HepG2 (cell line): ENCODE measurements around the gene RAD17. TPM values are rescaled to one million over a fixed set of nuclear protein-coding genes. Genes with fewer than 3 reads are reported as not detected.

Source experiments
- BHLHE40 ChIP-seq: IDR thresholded peaks from 2 replicates; pipeline ENCODE4 v1.6.1; 2011; ENCODE audit warnings: low read length, improper control_type of control experiment
- FIP1L1 ChIP-seq: fragments of 200-400 bp; formaldehyde crosslinking; IDR thresholded peaks from 2 replicates; pipeline ENCODE4 v1.6.1; 2018; ENCODE audit warnings: low read depth, mild to moderate bottlenecking, low read length, moderate library complexity, borderline replicate concordance; ENCODE audit not compliant: insufficient read depth
- GLI4 ChIP-seq: sonication (generic); formaldehyde crosslinking; IDR thresholded peaks from 2 replicates; pipeline ENCODE4 v1.5.1; 2020; ENCODE audit warnings: missing genetic modification reagents, mild to moderate bottlenecking, moderate library complexity, borderline replicate concordance
- GTF3A ChIP-seq: sonication (generic); formaldehyde crosslinking; conservative IDR thresholded peaks from 2 replicates; pipeline ENCODE4 v1.4.0; 2020; ENCODE audit warnings: mild to moderate bottlenecking, missing genetic modification reagents
- HNF4G ChIP-seq, 2 experiments: sonication (generic) in 1 of 2; formaldehyde crosslinking in 1 of 2; IDR thresholded peaks; 2 replicates each; pipeline versions ENCODE4 v1.4.0 to v1.6.1; 2011 to 2020; ENCODE audit warnings: borderline replicate concordance in 2 of 2, low read depth in 2 of 2, mild to moderate bottlenecking in 2 of 2, low read length in 1 of 2, missing genetic modification reagents in 1 of 2, moderate library complexity in 1 of 2
- MYC ChIP-seq: sonication (generic); formaldehyde crosslinking; IDR thresholded peaks from 2 replicates; pipeline ENCODE4 v1.9.0; 2021; ENCODE audit warnings: missing genetic modification reagents, borderline replicate concordance
- RBM22 ChIP-seq: fragments of 200-400 bp; formaldehyde crosslinking; optimal IDR thresholded peaks from 2 replicates; pipeline ENCODE3; 2017; ENCODE audit warnings: mild to moderate bottlenecking, low read length, moderate library complexity
- ZFP41 ChIP-seq: sonication (generic); formaldehyde crosslinking; IDR thresholded peaks from 2 replicates; pipeline ENCODE4 v1.4.0; 2020; ENCODE audit warnings: mild to moderate bottlenecking, missing genetic modification reagents, borderline replicate concordance
- ZNF225 ChIP-seq: sonication (generic); formaldehyde crosslinking; IDR thresholded peaks from 2 replicates; pipeline ENCODE4 v1.4.0; 2020; ENCODE audit warnings: mild to moderate bottlenecking, missing genetic modification reagents
- ZNF367 ChIP-seq: sonication (generic); formaldehyde crosslinking; IDR thresholded peaks from 2 replicates; pipeline ENCODE4 v1.4.0; 2020; ENCODE audit warnings: missing genetic modification reagents, borderline replicate concordance
- ZNF510 ChIP-seq: sonication (generic); formaldehyde crosslinking; IDR thresholded peaks from 2 replicates; pipeline ENCODE4 v1.4.0; 2020; ENCODE audit warnings: low read depth, mild to moderate bottlenecking, missing genetic modification reagents
- ZNF563 ChIP-seq: sonication (generic); formaldehyde crosslinking; IDR thresholded peaks from 2 replicates; pipeline ENCODE4 v1.8.0; 2022; ENCODE audit warnings: mild to moderate bottlenecking, moderate library complexity, missing genetic modification reagents
- ZSCAN30 ChIP-seq: sonication (generic); formaldehyde crosslinking; IDR thresholded peaks from 2 replicates; pipeline ENCODE4 v1.5.0; 2020; ENCODE audit warnings: mild to moderate bottlenecking, missing genetic modification reagents
- polyA plus RNA-seq, 8 experiments: library from polyadenylated mRNA; depleted of rRNA in 3 of 8; stranded (reverse) in 7 of 8; unstranded in 1 of 8; fragments of >200 nt; fragmentation: Illumina TruSeq in 4 of 8; extraction: Trizol in 4 of 8; gene quantifications; 2 replicates each; pipeline versions ENCODE4 v1.2.1 to v1.2.3, GENCODE V29; 2011 to 2016; ENCODE audit warnings: low read depth in 4 of 8, missing spikeins in 1 of 8, mixed read lengths in 1 of 8; ENCODE audit not compliant: insufficient read depth in 1 of 8
- total RNA-seq, 5 experiments: library from RNA; depleted of rRNA; stranded (reverse); fragments of >200 nt; fragmentation: Illumina TruSeq; extraction: Trizol; gene quantifications; 2 replicates each; pipeline ENCODE4 v1.2.3, GENCODE V29; 2016; ENCODE audit warnings: low read depth in 1 of 5
- TF ChIP-seq, protein P1 (sequence below): sonication (generic); formaldehyde crosslinking; IDR thresholded peaks from 2 replicates; pipeline ENCODE4 v1.4.0; 2020; ENCODE audit warnings: missing genetic modification reagents
- TF ChIP-seq, protein P2 (sequence below): sonication (generic); formaldehyde crosslinking; IDR thresholded peaks from 2 replicates; pipeline ENCODE4 v1.4.0; 2020; ENCODE audit warnings: mild to moderate bottlenecking, missing genetic modification reagents, borderline replicate concordance
- TF ChIP-seq, protein P3 (sequence below): sonication (generic); formaldehyde crosslinking; IDR thresholded peaks from 2 replicates; pipeline ENCODE4 v1.4.0; 2020; ENCODE audit warnings: missing genetic modification reagents
- TF ChIP-seq, protein P4 (sequence below): sonication (generic); formaldehyde crosslinking; IDR thresholded peaks from 2 replicates; pipeline ENCODE4 v1.8.0; 2022; ENCODE audit warnings: missing genetic modification reagents, mild to moderate bottlenecking, borderline replicate concordance
- TF ChIP-seq, protein P5 (sequence below): sonication (generic); formaldehyde crosslinking; IDR thresholded peaks from 2 replicates; pipeline ENCODE4 v1.4.0; 2020; ENCODE audit warnings: mild to moderate bottlenecking, low read depth, missing genetic modification reagents
- TF ChIP-seq, protein P6 (sequence below): sonication (generic); formaldehyde crosslinking; IDR thresholded peaks from 2 replicates; pipeline ENCODE4 v1.5.1; 2020; ENCODE audit warnings: missing genetic modification reagents, mild to moderate bottlenecking, borderline replicate concordance

Gene RAD17
- total and polyA plus RNA-seq, 2 of the 13 experiments (the other 11 are each of a cell fraction or from before 2014, with no cell fraction given) = 24.0 to 25.9 TPM

DNA sequence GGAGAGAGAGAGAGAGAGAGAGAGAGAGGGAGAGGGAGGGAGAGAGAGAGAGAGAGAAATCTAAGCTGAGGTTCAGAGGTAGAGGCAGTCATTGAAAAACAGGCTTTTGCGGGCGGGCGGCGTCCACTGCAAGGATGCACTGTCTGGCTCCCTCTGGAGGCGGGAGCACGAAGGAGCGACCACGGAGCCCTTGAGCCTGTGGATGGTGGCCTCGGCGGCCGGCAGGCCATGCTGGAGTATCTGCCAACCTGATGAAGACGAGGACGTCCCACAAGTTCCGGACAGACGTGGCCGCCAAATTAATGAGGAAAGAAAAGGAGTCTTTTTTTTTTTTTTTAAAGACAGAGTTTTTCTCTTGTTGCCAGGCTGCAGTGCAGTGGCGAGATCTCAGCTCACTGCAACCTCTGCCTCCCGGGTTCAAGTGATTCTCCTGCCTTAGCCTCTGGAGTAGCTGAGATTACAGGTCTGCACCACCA is 34.8 kb upstream of the RAD17 start (continued):
- no peak for TF ChIP-seq BHLHE40
- TF ChIP-seq RBM22 = no peak
- TF ChIP-seq GTF3A (CRISPR knock-in tag) = no peak
- 0 out of 2 replicates have a peak, but pooled peaks have one; percentile 33 for TF ChIP-seq ZNF225 (CRISPR knock-in tag)
- TF ChIP-seq, protein P1, sequence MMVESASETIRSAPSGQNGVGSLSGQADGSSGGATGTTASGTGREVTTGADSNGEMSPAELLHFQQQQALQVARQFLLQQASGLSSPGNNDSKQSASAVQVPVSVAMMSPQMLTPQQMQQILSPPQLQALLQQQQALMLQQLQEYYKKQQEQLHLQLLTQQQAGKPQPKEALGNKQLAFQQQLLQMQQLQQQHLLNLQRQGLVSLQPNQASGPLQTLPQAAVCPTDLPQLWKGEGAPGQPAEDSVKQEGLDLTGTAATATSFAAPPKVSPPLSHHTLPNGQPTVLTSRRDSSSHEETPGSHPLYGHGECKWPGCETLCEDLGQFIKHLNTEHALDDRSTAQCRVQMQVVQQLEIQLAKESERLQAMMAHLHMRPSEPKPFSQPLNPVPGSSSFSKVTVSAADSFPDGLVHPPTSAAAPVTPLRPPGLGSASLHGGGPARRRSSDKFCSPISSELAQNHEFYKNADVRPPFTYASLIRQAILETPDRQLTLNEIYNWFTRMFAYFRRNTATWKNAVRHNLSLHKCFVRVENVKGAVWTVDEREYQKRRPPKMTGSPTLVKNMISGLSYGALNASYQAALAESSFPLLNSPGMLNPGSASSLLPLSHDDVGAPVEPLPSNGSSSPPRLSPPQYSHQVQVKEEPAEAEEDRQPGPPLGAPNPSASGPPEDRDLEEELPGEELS (CRISPR knock-in tag) = peak; percentile 43; the same call in 1 of the 2 replicates
- TF ChIP-seq, protein P2, sequence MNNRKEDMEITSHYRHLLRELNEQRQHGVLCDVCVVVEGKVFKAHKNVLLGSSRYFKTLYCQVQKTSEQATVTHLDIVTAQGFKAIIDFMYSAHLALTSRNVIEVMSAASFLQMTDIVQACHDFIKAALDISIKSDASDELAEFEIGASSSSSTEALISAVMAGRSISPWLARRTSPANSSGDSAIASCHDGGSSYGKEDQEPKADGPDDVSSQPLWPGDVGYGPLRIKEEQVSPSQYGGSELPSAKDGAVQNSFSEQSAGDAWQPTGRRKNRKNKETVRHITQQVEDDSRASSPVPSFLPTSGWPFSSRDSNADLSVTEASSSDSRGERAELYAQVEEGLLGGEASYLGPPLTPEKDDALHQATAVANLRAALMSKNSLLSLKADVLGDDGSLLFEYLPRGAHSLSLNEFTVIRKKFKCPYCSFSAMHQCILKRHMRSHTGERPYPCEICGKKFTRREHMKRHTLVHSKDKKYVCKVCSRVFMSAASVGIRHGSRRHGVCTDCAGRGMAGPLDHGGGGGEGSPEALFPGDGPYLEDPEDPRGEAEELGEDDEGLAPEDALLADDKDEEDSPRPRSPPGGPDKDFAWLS (CRISPR knock-in tag) = no peak
- TF ChIP-seq ZNF563 (CRISPR knock-in tag) = no peak
- TF ChIP-seq ZSCAN30 = no peak
- no peak for TF ChIP-seq HNF4G (IDR thresholded peaks at IDR 0.05; ENCODE audit: borderline replicate concordance, low read depth, low read length)
- no peak for TF ChIP-seq HNF4G (CRISPR knock-in tag; IDR thresholded peaks at IDR 0.05; ENCODE audit: borderline replicate concordance, low read depth)
- TF ChIP-seq, protein P3, sequence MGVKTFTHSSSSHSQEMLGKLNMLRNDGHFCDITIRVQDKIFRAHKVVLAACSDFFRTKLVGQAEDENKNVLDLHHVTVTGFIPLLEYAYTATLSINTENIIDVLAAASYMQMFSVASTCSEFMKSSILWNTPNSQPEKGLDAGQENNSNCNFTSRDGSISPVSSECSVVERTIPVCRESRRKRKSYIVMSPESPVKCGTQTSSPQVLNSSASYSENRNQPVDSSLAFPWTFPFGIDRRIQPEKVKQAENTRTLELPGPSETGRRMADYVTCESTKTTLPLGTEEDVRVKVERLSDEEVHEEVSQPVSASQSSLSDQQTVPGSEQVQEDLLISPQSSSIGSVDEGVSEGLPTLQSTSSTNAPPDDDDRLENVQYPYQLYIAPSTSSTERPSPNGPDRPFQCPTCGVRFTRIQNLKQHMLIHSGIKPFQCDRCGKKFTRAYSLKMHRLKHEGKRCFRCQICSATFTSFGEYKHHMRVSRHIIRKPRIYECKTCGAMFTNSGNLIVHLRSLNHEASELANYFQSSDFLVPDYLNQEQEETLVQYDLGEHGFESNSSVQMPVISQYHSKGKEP = no peak
- TF ChIP-seq, protein P4, sequence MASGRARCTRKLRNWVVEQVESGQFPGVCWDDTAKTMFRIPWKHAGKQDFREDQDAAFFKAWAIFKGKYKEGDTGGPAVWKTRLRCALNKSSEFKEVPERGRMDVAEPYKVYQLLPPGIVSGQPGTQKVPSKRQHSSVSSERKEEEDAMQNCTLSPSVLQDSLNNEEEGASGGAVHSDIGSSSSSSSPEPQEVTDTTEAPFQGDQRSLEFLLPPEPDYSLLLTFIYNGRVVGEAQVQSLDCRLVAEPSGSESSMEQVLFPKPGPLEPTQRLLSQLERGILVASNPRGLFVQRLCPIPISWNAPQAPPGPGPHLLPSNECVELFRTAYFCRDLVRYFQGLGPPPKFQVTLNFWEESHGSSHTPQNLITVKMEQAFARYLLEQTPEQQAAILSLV = peak; percentile 37; the same call in 1 of the 2 replicates
- no peak for TF ChIP-seq FIP1L1
- no peak for TF ChIP-seq ZNF510 (CRISPR knock-in tag)
- TF ChIP-seq, protein P5, sequence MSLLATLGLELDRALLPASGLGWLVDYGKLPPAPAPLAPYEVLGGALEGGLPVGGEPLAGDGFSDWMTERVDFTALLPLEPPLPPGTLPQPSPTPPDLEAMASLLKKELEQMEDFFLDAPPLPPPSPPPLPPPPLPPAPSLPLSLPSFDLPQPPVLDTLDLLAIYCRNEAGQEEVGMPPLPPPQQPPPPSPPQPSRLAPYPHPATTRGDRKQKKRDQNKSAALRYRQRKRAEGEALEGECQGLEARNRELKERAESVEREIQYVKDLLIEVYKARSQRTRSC (CRISPR knock-in tag) = no peak
- no peak for TF ChIP-seq GLI4 (CRISPR knock-in tag)
- no peak for TF ChIP-seq ZFP41 (CRISPR knock-in tag)
- peak; percentile 29; the same call in 1 of the 2 replicates for TF ChIP-seq MYC
- TF ChIP-seq, protein P6, sequence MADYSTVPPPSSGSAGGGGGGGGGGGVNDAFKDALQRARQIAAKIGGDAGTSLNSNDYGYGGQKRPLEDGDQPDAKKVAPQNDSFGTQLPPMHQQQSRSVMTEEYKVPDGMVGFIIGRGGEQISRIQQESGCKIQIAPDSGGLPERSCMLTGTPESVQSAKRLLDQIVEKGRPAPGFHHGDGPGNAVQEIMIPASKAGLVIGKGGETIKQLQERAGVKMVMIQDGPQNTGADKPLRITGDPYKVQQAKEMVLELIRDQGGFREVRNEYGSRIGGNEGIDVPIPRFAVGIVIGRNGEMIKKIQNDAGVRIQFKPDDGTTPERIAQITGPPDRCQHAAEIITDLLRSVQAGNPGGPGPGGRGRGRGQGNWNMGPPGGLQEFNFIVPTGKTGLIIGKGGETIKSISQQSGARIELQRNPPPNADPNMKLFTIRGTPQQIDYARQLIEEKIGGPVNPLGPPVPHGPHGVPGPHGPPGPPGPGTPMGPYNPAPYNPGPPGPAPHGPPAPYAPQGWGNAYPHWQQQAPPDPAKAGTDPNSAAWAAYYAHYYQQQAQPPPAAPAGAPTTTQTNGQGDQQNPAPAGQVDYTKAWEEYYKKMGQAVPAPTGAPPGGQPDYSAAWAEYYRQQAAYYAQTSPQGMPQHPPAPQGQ (CRISPR knock-in tag) = no peak
- no peak for TF ChIP-seq ZNF367 (CRISPR knock-in tag)
